Thymus (tissue), 11 donors: ENCODE measurements around the gene TANGO6. TPM values are rescaled to one million over a fixed set of nuclear protein-coding genes. Genes with fewer than 3 reads are reported as not detected.

Source experiments
- DNase-seq, 9 donors: peaks; one replicate each; pipeline ENCODE4 v3.0.0-alpha.2; 2013; ENCODE audit warnings: low spot score in 9 of 9, low read depth in 6 of 9, missing footprints in 1 of 9
- H3K27ac ChIP-seq, 2 donors: one replicate each; pipeline ENCODE4 v1.5.1; 2013; ENCODE audit warnings: control low read depth in 1 of 2, low read depth in 1 of 2, low read length in 1 of 2, mild to moderate bottlenecking in 1 of 2, moderate library complexity in 1 of 2
- H3K27me3 ChIP-seq, 2 donors: one replicate each; pipeline ENCODE4 v1.5.1; 2013; ENCODE audit warnings: low read length in 1 of 2; ENCODE audit not compliant: control insufficient read depth in 2 of 2, insufficient read depth in 1 of 2
- H3K36me3 ChIP-seq, 2 donors: one replicate each; pipeline ENCODE4 v1.5.1; 2013; ENCODE audit warnings: low read length in 1 of 2, mild to moderate bottlenecking in 1 of 2, moderate library complexity in 1 of 2; ENCODE audit not compliant: control insufficient read depth in 2 of 2, insufficient read depth in 2 of 2
- H3K4me1 ChIP-seq, 2 donors: one replicate each; pipeline ENCODE4 v1.5.1; 2013; ENCODE audit warnings: low read length in 2 of 2; ENCODE audit not compliant: control insufficient read depth in 2 of 2, insufficient read depth in 2 of 2
- H3K4me3 ChIP-seq, 2 donors: one replicate each; pipeline ENCODE4 v1.5.1; 2013; ENCODE audit warnings: low read length in 2 of 2, control low read depth in 1 of 2, mild to moderate bottlenecking in 1 of 2
- H3K9me3 ChIP-seq, 2 donors: one replicate each; pipeline ENCODE4 v1.5.1; 2013; ENCODE audit warnings: low read length in 1 of 2, mild to moderate bottlenecking in 1 of 2; ENCODE audit not compliant: control insufficient read depth in 2 of 2, insufficient read depth in 1 of 2
- WGBS: extraction: QIAGEN DNeasy Blood & Tissue Kit; methylation state at CpG from one replicate; pipeline ENCODE4 v1.1.7; 2013; 5-methylcytosine and 5-hydroxymethylcytosine counted together
- polyA plus RNA-seq: library from polyadenylated mRNA; stranded (reverse); fragments of 200-250 nt; gene quantifications from one replicate; pipeline ENCODE4 v1.2.3, GENCODE V29; 2013
- total RNA-seq: library from RNA; stranded (reverse); fragments of 120-200 nt; gene quantifications from one replicate; pipeline ENCODE4 v1.2.4, GENCODE V29; 2013
- donor health status: healthy.

TANGO6 gene
- total and polyA plus RNA-seq, 2 donors: 3.2 to 9.1 TPM

GRCh38 chr16:69078073-69078472 lies 234.7 kb downstream of the TANGO6 start:
- 96% methylated on average over 7 of the region's 7 CpGs for WGBS
- Histone ChIP-seq H3K4me3 (no peak overlapping the region), H3K4me1 (peaks cover 0 to 1% of the 10 kb centered on the region in 2 donors), H3K9me3 (no peaks in the 10 kb centered on the region), H3K27ac (no peak overlapping the region), H3K36me3 (no peaks in the 10 kb centered on the region), H3K27me3 (no peaks in the 10 kb centered on the region)
- no peak for DNase-seq

GRCh38 chr16:69079697-69080096 lies 236.4 kb downstream of the TANGO6 start:
- Histone ChIP-seq H3K4me1 (no peaks in the 10 kb centered on the region), H3K36me3 (no peaks in the 10 kb centered on the region), H3K9me3 (no peaks in the 10 kb centered on the region), H3K27me3 (no peaks in the 10 kb centered on the region), H3K4me3 (no peak overlapping the region), H3K27ac (no peak overlapping the region)
- DNase-seq: no peak
- WGBS: over 99% methylated on average over 2 of the region's 2 CpGs

GRCh38 chr16:69083306-69083941 lies 240.1 kb downstream of the TANGO6 start:
- DNase-seq: no peak
- Histone ChIP-seq H3K4me1 (peaks cover 0 to 5% of the 10 kb centered on the region in 2 donors), H3K9me3 (no peaks in the 10 kb centered on the region), H3K4me3 (no peak overlapping the region), H3K36me3 (no peaks in the 10 kb centered on the region), H3K27me3 (no peaks in the 10 kb centered on the region), H3K27ac (no peak overlapping the region)
- 97% methylated on average over 16 of the region's 16 CpGs for WGBS

- Histone ChIP-seq H3K27ac (no peak overlapping the region), H3K4me3 (no peak overlapping the region), H3K27me3 (no peaks in the 10 kb centered on the region), H3K36me3 (no peaks in the 10 kb centered on the region), H3K4me1 (peaks cover 0 to 6% of the 10 kb centered on the region in 2 donors), H3K9me3 (no peaks in the 10 kb centered on the region)
- WGBS: 98% methylated on average over 2 of the region's 2 CpGs
- DNase-seq: no peak
Observed at GRCh38 chr16:69084289-69084688, 241.0 kb downstream of the TANGO6 start.

- H3K27me3 ChIP-seq: no peaks in the 10 kb centered on the region
- 98% methylated on average over 5 of the region's 5 CpGs for WGBS
Observed at GRCh38 chr16:69085032-69085695, 241.8 kb downstream of the TANGO6 start.

GRCh38 chr16:69087161-69087581 lies 243.8 kb downstream of the TANGO6 start:
- Histone ChIP-seq H3K27me3 (no peaks in the 10 kb centered on the region), H3K4me3 (no peak overlapping the region), H3K9me3 (no peaks in the 10 kb centered on the region), H3K36me3 (no peaks in the 10 kb centered on the region), H3K4me1 (peaks cover 0 to 11% of the 10 kb centered on the region in 2 donors), H3K27ac (no peak overlapping the region)
- WGBS: 38% methylated on average over 3 of the region's 3 CpGs
- no peak for DNase-seq

More at GRCh38 chr16:69085032-69085695, 241.8 kb downstream of the TANGO6 start:
- Histone ChIP-seq H3K36me3 (no peaks in the 10 kb centered on the region), H3K27ac (no peak overlapping the region), H3K4me3 (no peak overlapping the region), H3K4me1 (peaks cover 0 to 11% of the 10 kb centered on the region in 2 donors), H3K9me3 (no peaks in the 10 kb centered on the region)
- DNase-seq: no peak

- Histone ChIP-seq H3K36me3 (no peaks in the 10 kb centered on the region), H3K27ac (no peak overlapping the region), H3K27me3 (no peaks in the 10 kb centered on the region), H3K4me1 (peaks cover 0 to 11% of the 10 kb centered on the region in 2 donors), H3K4me3 (no peak overlapping the region), H3K9me3 (no peaks in the 10 kb centered on the region)
- 91% methylated on average over 4 of the region's 4 CpGs for WGBS
- no peak for DNase-seq
Observed at GRCh38 chr16:69088684-69089083, 245.4 kb downstream of the TANGO6 start.

- Histone ChIP-seq H3K9me3 (no peaks in the 10 kb centered on the region), H3K27me3 (no peaks in the 10 kb centered on the region), H3K4me1 (peaks cover 0 to 11% of the 10 kb centered on the region in 2 donors), H3K27ac (no peak overlapping the region), H3K4me3 (no peak overlapping the region), H3K36me3 (no peaks in the 10 kb centered on the region)
- 87% methylated on average over 16 of the region's 16 CpGs for WGBS
- no peak for DNase-seq
Observed at GRCh38 chr16:69089091-69089910, 246.0 kb downstream of the TANGO6 start.

GRCh38 chr16:69093974-69094373 lies 250.6 kb downstream of the TANGO6 start:
- H3K4me3 ChIP-seq: no peak overlapping the region
- WGBS: 93% methylated on average over 3 of the region's 3 CpGs
- DNase-seq: no peak

More at GRCh38 chr16:69093974-69094373, 250.6 kb downstream of the TANGO6 start:
- Histone ChIP-seq H3K9me3 (no peaks in the 10 kb centered on the region), H3K27me3 (no peaks in the 10 kb centered on the region), H3K36me3 (no peaks in the 10 kb centered on the region), H3K27ac (no peak overlapping the region), H3K4me1 (peaks cover 0 to 6% of the 10 kb centered on the region in 2 donors)
